HG02970 (cell line): ENCODE measurements around the gene SCG2.

Source experiments
- ATAC-seq: cut with Tn5 transposase; IDR thresholded peaks from one replicate; pipeline ENCODE4 v1.9.1; 2021; ENCODE audit warnings: mild to moderate bottlenecking, moderate library complexity, moderate number of reproducible peaks; ENCODE audit not compliant: unreplicated experiment, low FRiP score

SCG2 gene

GRCh38 chr2:223601932-223602666 is at the start of gene SCG2:
Gene SCG2 (minus strand): TSS chr2:223602361. CDS start chr2:223599282, 3,079 bp downstream.
- peak; percentile 62 for ATAC-seq

DNA sequence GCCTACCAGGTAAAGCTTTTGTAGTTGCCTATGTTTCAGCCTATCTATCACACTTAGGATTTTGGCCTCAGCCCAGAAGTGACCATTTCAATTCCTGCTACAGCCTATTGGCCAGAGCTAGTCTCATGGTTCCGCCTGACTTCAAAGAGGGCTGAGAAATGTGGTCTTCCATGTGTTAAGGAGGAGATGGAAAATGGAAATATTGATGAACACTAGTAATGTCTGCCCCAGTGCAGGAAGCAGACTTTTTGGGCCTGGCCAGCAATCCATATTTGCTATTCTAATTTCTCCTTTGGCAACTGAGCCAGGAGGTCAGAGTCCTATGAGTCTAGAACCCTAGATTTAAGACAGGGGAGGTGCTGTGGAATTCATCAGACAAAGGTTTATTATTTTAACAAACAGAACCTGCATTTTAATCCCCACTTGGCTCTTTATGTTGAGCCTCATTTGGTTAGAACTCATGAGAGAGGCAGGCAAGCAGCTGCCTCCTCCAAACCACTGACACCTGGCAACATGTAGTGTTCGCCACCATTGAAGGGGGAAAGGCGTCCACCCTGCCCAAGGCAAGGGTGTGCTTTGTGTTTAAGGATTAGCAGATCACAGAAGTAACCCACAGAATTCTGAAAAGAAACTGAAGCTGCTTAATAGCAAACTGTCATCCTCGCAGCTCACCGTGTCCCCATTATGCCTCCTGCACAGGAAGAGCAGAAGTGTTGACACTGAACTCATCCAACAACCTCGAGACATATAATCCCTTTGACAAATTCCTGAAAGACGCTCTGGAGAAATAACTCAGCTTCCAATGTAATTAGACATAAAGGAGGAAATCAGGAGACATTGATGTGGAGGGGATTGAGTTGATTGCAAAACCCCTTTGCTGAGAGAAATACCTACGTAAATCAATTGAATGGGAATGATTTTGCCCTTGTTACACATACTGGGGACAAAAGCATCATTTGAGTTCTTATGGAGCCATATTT is 47.7 kb upstream of the SCG2 start:
- ATAC-seq, result no peak

DNA sequence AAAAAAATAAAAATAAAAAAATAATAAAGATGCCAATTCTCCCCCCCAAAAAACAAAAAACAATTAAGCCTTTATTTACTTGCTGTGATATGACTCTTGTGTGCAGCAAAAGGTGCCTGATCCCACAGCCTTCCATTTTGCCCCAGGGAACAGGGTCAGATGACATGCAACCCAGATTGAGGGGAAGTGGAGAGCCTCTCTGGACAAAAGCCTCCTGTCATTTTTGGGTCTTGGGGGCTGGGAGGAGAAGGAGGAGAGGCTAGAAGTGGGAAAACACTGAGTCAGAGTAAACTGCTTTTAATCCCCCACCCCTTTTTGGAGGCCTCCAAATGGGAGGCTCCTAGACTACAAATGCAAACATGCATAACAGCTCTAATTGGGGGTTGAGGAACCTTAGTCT is 46.6 kb upstream of the SCG2 start:
- no peak for ATAC-seq

- ATAC-seq, result peak; percentile 70
Measured at GRCh38 chr2:223647258-223647952, 45.2 kb upstream of the SCG2 start.

DNA sequence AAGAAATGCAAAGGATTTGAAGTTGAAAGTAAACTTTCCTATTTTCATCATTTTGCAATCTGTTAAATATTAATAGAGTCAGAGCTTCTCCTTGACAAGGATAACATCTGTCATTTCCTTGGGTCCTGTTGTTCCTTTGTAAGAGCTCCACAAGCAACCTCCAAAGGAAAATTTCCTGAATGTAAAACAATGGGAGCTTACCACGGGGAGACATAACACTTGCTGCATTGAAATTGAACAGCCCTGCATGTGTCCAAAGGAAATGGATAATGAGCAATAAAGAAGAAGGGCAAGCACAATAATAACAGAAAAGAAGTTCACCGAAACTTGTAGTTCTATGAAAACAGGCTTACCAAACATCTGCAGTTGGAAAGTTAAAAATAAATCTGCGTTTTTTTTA is 42.0 kb upstream of the SCG2 start:
- ATAC-seq, result no peak

- ATAC-seq, result no peak
Measured at GRCh38 chr2:223643309-223643708, 41.1 kb upstream of the SCG2 start.

DNA sequence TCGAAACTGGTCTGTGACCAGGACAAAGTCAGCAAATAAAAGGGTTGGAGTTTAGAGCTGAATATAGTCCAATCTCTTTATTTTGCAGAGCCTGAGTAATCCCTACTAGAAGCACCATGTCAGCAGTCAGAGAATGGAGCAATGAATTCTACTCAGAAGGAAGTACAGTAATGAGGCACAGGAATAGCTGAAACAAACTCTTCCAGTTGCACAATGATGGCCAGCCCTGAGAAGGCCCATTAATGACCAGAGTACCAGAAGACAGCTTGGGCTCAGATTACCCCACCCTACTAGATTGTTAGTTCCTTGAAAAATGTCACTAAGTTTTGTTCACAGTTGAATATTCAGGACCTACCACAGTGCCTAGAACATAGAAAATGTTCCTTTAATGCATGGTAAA is 40.3 kb upstream of the SCG2 start:
- no peak for ATAC-seq

- ATAC-seq, result no peak
Measured at GRCh38 chr2:223641082-223641481, 38.9 kb upstream of the SCG2 start.

- ATAC-seq, result no peak
Measured at GRCh38 chr2:223635080-223635479, 32.9 kb upstream of the SCG2 start.

GRCh38 chr2:223634238-223634637 is 32.1 kb upstream of the SCG2 start:
- no peak for ATAC-seq

GRCh38 chr2:223633656-223634055 is 31.5 kb upstream of the SCG2 start:
- no peak for ATAC-seq

GRCh38 chr2:223632826-223633225 is 30.7 kb upstream of the SCG2 start:
- ATAC-seq, result no peak

DNA sequence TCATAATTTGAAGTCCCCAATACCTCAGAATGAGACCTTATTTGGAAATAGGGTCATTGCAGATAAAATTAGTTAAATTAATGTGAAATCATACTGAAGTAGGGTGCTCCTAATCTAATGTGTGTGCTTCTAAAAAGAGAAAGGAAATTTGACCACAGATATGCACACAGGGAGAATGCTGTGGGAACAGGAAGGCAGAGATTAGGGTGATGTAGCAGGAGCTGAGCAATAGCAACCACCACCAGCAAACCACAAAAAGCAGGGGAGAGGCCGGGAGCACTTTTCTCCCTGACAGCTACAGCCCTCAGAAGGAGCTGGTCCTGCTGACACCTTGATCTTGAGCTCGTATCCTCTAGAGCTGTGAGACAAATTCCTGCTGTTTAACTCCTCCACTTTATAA is 24.6 kb upstream of the SCG2 start:
- no peak for ATAC-seq

GRCh38 chr2:223625652-223626051 is 23.5 kb upstream of the SCG2 start:
- ATAC-seq, result no peak

GRCh38 chr2:223621901-223622300 is 19.7 kb upstream of the SCG2 start:
- ATAC-seq, result no peak

DNA sequence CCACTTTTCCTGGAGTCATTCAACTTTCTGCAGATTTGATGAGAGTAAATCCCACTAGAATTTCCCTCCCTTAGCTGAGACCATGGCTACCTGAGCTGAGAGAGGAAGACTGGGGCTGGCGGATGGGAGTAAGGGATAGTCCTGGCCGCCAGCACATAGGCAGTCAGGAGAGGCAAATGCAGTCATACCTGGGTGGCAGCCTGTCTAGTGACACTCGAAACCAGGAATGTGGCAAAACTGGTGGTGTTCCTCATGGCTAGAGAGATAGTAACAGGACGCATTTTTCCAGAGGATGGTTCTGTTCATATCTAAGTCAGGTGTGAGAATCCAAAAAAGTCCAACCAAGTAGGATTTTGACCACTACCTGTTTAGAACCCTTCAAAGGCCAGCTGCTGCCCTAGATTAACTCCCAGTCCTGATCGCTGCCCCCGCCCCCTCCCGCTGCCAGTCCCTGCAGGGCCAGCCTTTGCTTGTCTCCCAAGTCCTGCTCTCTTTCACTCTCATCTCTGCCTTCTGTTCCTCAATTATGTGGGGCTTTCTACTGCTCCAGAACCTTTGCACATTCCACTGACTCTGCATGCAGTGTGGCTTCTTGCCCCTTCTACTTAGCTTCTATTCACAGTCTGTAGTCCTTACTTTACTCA is 17.4 kb upstream of the SCG2 start:
- ATAC-seq, result no peak

DNA sequence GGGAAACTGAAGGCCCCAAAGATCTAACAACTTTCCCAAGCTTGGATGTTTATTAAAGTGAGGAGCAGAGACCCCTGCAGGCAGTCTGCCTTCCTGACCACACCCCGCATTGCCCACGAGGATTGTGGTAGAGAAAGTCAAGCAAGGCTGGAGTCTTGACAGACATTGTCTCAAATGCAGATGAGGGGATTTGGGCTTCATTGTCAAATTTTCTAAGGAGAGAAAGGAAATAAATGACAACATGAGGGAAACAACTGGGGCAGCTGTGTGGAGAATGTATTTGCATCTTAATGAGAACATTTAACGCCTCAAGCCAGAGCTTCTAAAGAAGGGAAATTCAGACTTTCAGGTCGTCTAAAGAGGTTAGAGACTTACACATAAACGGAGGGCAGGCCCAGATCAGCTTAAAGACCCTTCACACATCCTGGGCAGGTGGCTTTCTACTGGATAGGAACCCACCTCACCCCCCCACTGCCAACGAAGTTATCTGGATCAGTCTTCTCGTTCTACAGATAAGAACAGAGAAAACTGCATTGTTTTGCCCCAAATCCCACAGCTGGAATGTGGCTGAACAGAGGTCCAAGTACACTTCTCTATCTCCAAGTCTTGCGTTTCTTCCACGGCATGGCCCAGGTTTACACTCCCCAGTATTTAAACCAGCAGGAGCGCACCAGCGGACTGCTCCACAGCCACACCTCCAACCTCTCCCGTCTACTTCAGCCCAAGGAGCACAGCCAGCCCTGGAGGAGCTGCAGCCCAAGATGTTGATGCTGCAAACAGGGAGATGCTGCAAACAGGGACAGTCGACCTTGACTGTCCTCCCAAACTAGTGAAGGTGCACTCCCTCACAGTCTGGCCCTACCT is 16.2 kb upstream of the SCG2 start:
- no peak for ATAC-seq

DNA sequence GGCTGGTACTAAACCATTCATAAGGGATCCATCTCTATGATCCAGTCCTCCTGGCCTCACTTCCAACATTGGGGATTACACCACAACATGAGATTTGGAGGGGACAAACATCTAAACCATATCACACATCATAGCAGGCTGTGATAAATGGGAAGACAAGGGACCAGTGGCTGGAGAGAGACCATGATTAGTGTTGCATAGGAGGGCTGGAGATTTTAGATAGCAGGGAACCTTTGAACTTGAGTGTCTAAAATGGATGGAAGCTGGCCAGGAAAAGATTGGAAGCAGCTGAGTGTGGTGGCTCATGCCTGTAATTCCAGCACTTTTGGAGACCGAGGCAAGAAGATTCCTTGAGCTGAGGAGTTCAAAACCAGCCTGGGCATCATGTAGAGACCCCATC is 12.4 kb upstream of the SCG2 start:
- ATAC-seq, result no peak
